K562 (cell line): Measurements from ENCODE around the gene OPHN1.

Experiments
- E2F3 ChIP-seq: fragments of 250-450 bp; sonication (Bioruptor Pico); IDR thresholded peaks from 2 replicates; pipeline ENCODE4 v1.4.0; 2020; ENCODE audit warnings: mild to moderate bottlenecking
- ILK ChIP-seq: fragments of 450-650 bp; IDR thresholded peaks from 2 replicates; pipeline ENCODE4 v1.6.1; 2016; ENCODE audit warnings: missing genetic modification characterization, low read depth, mild to moderate bottlenecking, missing compliant biosample characterization, moderate library complexity, borderline replicate concordance
- ZNF561 ChIP-seq: fragments of 450-650 bp; formaldehyde crosslinking; conservative IDR thresholded peaks from 2 replicates; pipeline ENCODE4 v1.4.0; 2020; ENCODE audit warnings: mild to moderate bottlenecking, moderate library complexity
- TF ChIP-seq, protein P1 (sequence below), 2 experiments: fragments of 450-650 bp; formaldehyde crosslinking in 1 of 2; IDR thresholded peaks; 2 replicates each; pipeline versions ENCODE4 v1.4.0 to v1.6.1; 2014 to 2020; ENCODE audit warnings: mild to moderate bottlenecking in 2 of 2, borderline replicate concordance in 1 of 2, low read depth in 1 of 2
- TF ChIP-seq, protein P2 (sequence below): sonication (generic); formaldehyde crosslinking; IDR thresholded peaks from 2 replicates; pipeline ENCODE4 v1.8.0; 2022; ENCODE audit warnings: mild to moderate bottlenecking, low read depth, missing genetic modification reagents
- TF ChIP-seq, protein P3 (sequence below): fragments of 250-450 bp; sonication (Bioruptor Pico); IDR thresholded peaks from 2 replicates; pipeline ENCODE4 v1.8.0; 2021; ENCODE audit warnings: moderate library complexity, mild to moderate bottlenecking, inconsistent platforms
- TF ChIP-seq, protein P4 (sequence below), 2 experiments: fragments of 450-650 bp in 1 of 2; sonication (generic) in 1 of 2; formaldehyde crosslinking; conservative IDR thresholded peaks; 2 replicates each; pipeline versions ENCODE4 v1.4.0 to v1.8.1; 2020 to 2022; ENCODE audit warnings: mild to moderate bottlenecking in 1 of 2, missing genetic modification reagents in 1 of 2

DNA sequence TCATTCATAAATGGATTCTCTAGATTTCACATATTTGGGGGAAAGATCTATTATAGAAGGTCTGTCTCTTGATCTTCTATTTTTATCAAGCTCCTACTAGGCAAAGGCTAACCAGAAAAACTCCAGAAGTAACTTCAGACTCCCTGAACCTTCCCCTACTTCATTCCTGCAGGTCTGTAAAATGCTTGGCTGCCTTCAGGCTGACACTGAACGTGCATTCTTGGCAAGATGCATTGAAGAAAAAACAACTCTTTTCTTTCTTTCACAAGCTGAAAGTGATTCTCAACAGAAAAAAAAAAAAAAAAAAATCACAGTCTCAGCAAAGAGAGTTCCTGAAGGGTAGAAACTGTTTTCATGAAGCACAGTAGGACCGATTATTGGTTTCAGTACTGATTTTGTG lies 12.7 kb downstream of the OPHN1 start:
- TF ChIP-seq, protein P1, sequence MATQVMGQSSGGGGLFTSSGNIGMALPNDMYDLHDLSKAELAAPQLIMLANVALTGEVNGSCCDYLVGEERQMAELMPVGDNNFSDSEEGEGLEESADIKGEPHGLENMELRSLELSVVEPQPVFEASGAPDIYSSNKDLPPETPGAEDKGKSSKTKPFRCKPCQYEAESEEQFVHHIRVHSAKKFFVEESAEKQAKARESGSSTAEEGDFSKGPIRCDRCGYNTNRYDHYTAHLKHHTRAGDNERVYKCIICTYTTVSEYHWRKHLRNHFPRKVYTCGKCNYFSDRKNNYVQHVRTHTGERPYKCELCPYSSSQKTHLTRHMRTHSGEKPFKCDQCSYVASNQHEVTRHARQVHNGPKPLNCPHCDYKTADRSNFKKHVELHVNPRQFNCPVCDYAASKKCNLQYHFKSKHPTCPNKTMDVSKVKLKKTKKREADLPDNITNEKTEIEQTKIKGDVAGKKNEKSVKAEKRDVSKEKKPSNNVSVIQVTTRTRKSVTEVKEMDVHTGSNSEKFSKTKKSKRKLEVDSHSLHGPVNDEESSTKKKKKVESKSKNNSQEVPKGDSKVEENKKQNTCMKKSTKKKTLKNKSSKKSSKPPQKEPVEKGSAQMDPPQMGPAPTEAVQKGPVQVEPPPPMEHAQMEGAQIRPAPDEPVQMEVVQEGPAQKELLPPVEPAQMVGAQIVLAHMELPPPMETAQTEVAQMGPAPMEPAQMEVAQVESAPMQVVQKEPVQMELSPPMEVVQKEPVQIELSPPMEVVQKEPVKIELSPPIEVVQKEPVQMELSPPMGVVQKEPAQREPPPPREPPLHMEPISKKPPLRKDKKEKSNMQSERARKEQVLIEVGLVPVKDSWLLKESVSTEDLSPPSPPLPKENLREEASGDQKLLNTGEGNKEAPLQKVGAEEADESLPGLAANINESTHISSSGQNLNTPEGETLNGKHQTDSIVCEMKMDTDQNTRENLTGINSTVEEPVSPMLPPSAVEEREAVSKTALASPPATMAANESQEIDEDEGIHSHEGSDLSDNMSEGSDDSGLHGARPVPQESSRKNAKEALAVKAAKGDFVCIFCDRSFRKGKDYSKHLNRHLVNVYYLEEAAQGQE (IDR thresholded peaks at IDR 0.05; ENCODE audit: borderline replicate concordance): no peak
- TF ChIP-seq, protein P1 (CRISPR knock-in tag; IDR thresholded peaks at IDR 0.05; ENCODE audit: low read depth): no peak
- no peak for TF ChIP-seq ILK (tag)
- TF ChIP-seq ZNF561: no peak
- TF ChIP-seq, protein P2, sequence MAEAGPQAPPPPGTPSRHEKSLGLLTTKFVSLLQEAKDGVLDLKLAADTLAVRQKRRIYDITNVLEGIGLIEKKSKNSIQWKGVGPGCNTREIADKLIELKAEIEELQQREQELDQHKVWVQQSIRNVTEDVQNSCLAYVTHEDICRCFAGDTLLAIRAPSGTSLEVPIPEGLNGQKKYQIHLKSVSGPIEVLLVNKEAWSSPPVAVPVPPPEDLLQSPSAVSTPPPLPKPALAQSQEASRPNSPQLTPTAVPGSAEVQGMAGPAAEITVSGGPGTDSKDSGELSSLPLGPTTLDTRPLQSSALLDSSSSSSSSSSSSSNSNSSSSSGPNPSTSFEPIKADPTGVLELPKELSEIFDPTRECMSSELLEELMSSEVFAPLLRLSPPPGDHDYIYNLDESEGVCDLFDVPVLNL (CRISPR knock-in tag): no peak
- TF ChIP-seq E2F3 (CRISPR knock-in tag): no peak
- TF ChIP-seq, protein P3, sequence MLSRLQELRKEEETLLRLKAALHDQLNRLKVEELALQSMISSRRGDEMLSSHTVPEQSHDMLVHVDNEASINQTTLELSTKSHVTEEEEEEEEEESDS (CRISPR knock-in tag): no peak
- TF ChIP-seq, protein P4, sequence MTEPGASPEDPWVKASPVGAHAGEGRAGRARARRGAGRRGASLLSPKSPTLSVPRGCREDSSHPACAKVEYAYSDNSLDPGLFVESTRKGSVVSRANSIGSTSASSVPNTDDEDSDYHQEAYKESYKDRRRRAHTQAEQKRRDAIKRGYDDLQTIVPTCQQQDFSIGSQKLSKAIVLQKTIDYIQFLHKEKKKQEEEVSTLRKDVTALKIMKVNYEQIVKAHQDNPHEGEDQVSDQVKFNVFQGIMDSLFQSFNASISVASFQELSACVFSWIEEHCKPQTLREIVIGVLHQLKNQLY (CRISPR knock-in tag; conservative IDR thresholded peaks at IDR 0.05): no peak
